SK-N-SH (cell line): ENCODE results near the gene DBH. TPM values are rescaled to one million over a fixed set of nuclear protein-coding genes. Genes with fewer than 3 reads are reported as not detected.

Experiments
- CTCF ChIA-PET: fragments of 300-600, 350-600 bp; formaldehyde crosslinking; extraction: SDS; loops from one replicate; lab custom pipeline; 2021; lab: Yijun Ruan, JAX
- POLR2A ChIA-PET: fragments of 350-600 bp; sonication (Branson Sonifier 250); formaldehyde crosslinking; extraction: SDS; loops from one replicate; lab custom pipeline; 2020; ENCODE audit warnings: antibody characterized with exemption, inconsistent platforms; lab: Yijun Ruan, JAX
- DNase-seq: peaks from one replicate; pipeline ENCODE4 v3.0.0; 2012
- H2AFZ ChIP-seq: fragments of 200-600 bp; sonication (generic); 2 replicates; pipeline ENCODE4 v1.8.1; 2016; ENCODE audit warnings: antibody characterized with exemption, mild to moderate bottlenecking, low read depth
- H3F3A ChIP-seq: fragments of 200-600 bp; sonication (generic); replicated peaks from 2 replicates; pipeline ENCODE3; 2016; ENCODE audit warnings: antibody characterized with exemption, mild to moderate bottlenecking; ENCODE audit not compliant: insufficient read depth
- H3K27ac ChIP-seq, 2 experiments: fragments of 200-500 bp in 1 of 2; fragments of 200-600 bp in 1 of 2; sonication (Bioruptor generic) in 1 of 2; sonication (generic), shearing (Covaris generic) in 1 of 2; 2 replicates each; pipeline versions ENCODE4 v1.5.1 to v1.6.1; 2014 to 2016; ENCODE audit warnings: low read depth in 2 of 2, inconsistent platforms in 1 of 2, low read length in 1 of 2, mild to moderate bottlenecking in 1 of 2, mixed read lengths in 1 of 2
- H3K27me3 ChIP-seq: fragments of 200-600 bp; sonication (generic), shearing (Covaris generic); 2 replicates; pipeline ENCODE4 v1.6.1; 2016; ENCODE audit warnings: mixed run types; ENCODE audit not compliant: insufficient read depth
- H3K36me3 ChIP-seq, 2 experiments: fragments of 200-500 bp in 1 of 2; fragments of 200-600 bp in 1 of 2; sonication (Bioruptor generic) in 1 of 2; sonication (generic) in 1 of 2; replicated peaks in 1 of 2; 2 replicates each; pipeline versions ENCODE3 to v1.5.1; 2014 to 2016; ENCODE audit warnings: low read length in 1 of 2, mild to moderate bottlenecking in 1 of 2; ENCODE audit not compliant: insufficient read depth in 2 of 2, control insufficient read depth in 1 of 2
- H3K4me1 ChIP-seq, 2 experiments: fragments of 200-500 bp in 1 of 2; fragments of 200-600 bp in 1 of 2; sonication (Bioruptor generic) in 1 of 2; sonication (generic), shearing (Covaris generic) in 1 of 2; 2 replicates each; pipeline versions ENCODE4 v1.5.1 to v1.6.1; 2014 to 2016; ENCODE audit warnings: low read depth in 1 of 2, low read length in 1 of 2, mixed run types in 1 of 2; ENCODE audit not compliant: insufficient read depth in 2 of 2, control insufficient read depth in 1 of 2
- H3K4me2 ChIP-seq: fragments of 200-600 bp; sonication (generic), shearing (Covaris generic); 2 replicates; pipeline ENCODE4 v1.6.1; 2017; ENCODE audit warnings: mixed run types
- H3K4me3 ChIP-seq, 2 experiments: fragments of 200-500 bp in 1 of 2; fragments of 200-600 bp in 1 of 2; sonication (Bioruptor generic) in 1 of 2; sonication (generic), shearing (Covaris generic) in 1 of 2; 2 replicates each; pipeline versions ENCODE4 v1.5.1 to v1.8.1; 2014 to 2016; ENCODE audit warnings: low read depth in 2 of 2, inconsistent platforms in 1 of 2, low read length in 1 of 2, mild to moderate bottlenecking in 1 of 2, mixed read lengths in 1 of 2, moderate library complexity in 1 of 2
- H3K79me2 ChIP-seq: fragments of 200-600 bp; sonication (generic); 2 replicates; pipeline ENCODE4 v1.8.1; 2017; ENCODE audit warnings: mild to moderate bottlenecking; ENCODE audit not compliant: insufficient read depth
- H3K9ac ChIP-seq: fragments of 200-600 bp; sonication (generic); 2 replicates; pipeline ENCODE4 v1.6.1; 2017; ENCODE audit warnings: mixed run types
- H3K9me2 ChIP-seq: fragments of 200-600 bp; sonication (generic); 2 replicates; pipeline ENCODE4 v1.6.1; 2017; ENCODE audit warnings: mixed run types
- H3K9me3 ChIP-seq: fragments of 200-600 bp; sonication (generic); 2 replicates; pipeline ENCODE4 v1.6.1; 2017; ENCODE audit warnings: mixed run types, mild to moderate bottlenecking, moderate library complexity
- H4K20me1 ChIP-seq: fragments of 200-600 bp; sonication (generic); 2 replicates; pipeline ENCODE4 v1.6.1; 2017; ENCODE audit warnings: mild to moderate bottlenecking, mixed run types; ENCODE audit not compliant: insufficient read depth
- CHD2 ChIP-seq: fragments of 150-350 bp; IDR thresholded peaks from 2 replicates; pipeline ENCODE4 v1.6.1; 2018; ENCODE audit warnings: low read length; ENCODE audit not compliant: partially characterized antibody
- EP300 ChIP-seq, 2 experiments: IDR thresholded peaks; 2 replicates each; pipeline versions ENCODE4 v1.4.0 to v1.6.1; 2012; ENCODE audit warnings: borderline replicate concordance in 1 of 2, low read depth in 1 of 2, low read length in 1 of 2
- EZH2phosphoT487 ChIP-seq: fragments of 200-600 bp; sonication (generic); IDR thresholded peaks from 2 replicates; pipeline ENCODE4 v1.6.1; 2017; ENCODE audit warnings: low read depth, mixed run types, mild to moderate bottlenecking, antibody characterized with exemption, moderate library complexity, borderline replicate concordance
- GABPA ChIP-seq: IDR thresholded peaks from 2 replicates; pipeline ENCODE4 v1.4.0; 2012; ENCODE audit warnings: low read depth, mild to moderate bottlenecking
- JUND ChIP-seq: IDR thresholded peaks from 2 replicates; pipeline ENCODE4 v1.4.0; 2012
- RXRA ChIP-seq: IDR thresholded peaks from 2 replicates; pipeline ENCODE4 v1.4.0; 2012; ENCODE audit warnings: low read depth, mild to moderate bottlenecking, borderline replicate concordance
- SMC3 ChIP-seq: IDR thresholded peaks from 2 replicates; pipeline ENCODE4 v1.6.1; 2012; ENCODE audit warnings: low read depth, low read length, improper control_type of control experiment
- TAF1 ChIP-seq: IDR thresholded peaks from 2 replicates; pipeline ENCODE4 v1.6.1; 2012; ENCODE audit warnings: low read depth, mild to moderate bottlenecking, low read length, moderate library complexity, borderline replicate concordance
- YY1 ChIP-seq: IDR thresholded peaks from 2 replicates; pipeline ENCODE4 v1.4.0; 2012; ENCODE audit warnings: low read depth, mild to moderate bottlenecking
- WGBS: methylation state at CpG from one replicate; pipeline ENCODE4 v1.1.6; 2017; ENCODE audit warnings: low lambda C conversion rate; 5-methylcytosine and 5-hydroxymethylcytosine counted together
- polyA plus RNA-seq, 3 experiments: library from polyadenylated mRNA; depleted of rRNA; stranded (reverse); fragments of >200 nt; gene quantifications; 2 replicates each; pipeline ENCODE4 v1.2.3, GENCODE V29; 2012
- TF ChIP-seq, protein P1 (sequence below): IDR thresholded peaks from 2 replicates; pipeline ENCODE4 v1.4.0; 2012; ENCODE audit warnings: low read depth
- TF ChIP-seq, protein P2 (sequence below): IDR thresholded peaks from 2 replicates; pipeline ENCODE4; 2012
- TF ChIP-seq, protein P3 (sequence below): fragments of 150-350 bp; IDR thresholded peaks from 2 replicates; pipeline ENCODE4 v1.6.1; 2017; ENCODE audit warnings: antibody characterized with exemption, low read length, low read depth, borderline replicate concordance
- TF ChIP-seq, protein P4 (sequence below): IDR thresholded peaks from 2 replicates; pipeline ENCODE4 v1.4.0; 2012; ENCODE audit warnings: low read depth, borderline replicate concordance

The DBH gene
- polyA plus RNA-seq, 1 of the 3 experiments (the other 2 are of a cell fraction), result 0.92 TPM

DNA sequence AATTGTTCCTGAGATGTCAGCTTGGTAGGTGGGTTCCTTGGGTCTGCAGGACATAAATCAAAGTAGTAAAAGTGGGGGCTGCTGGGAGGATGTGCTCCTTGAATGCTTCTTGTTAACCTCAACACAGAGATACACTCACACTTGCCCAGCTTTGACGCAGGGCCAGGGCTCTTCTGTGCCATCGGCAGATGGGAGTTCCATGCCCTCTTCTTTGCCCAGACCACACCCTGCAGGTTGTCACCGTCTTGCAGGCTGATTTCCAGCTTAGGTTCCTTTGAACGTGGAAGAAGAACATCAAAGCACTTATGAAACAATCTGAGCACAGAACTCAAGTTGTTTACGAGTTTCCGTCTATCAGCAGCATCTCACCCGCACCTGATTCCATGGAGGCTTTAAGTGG is 11.0 kb downstream of the DBH start:
- Histone ChIP-seq H3K4me2 (no peak overlapping the region), H3K9me3 (no peaks in the 10 kb centered on the region), H3F3A (no peaks in the 10 kb centered on the region), H3K9me2 (no peaks in the 10 kb centered on the region), H3K4me1 (peaks cover 0 to 67% of the 10 kb centered on the region in 2 experiments; a peak in 1 of 4 replicates), H3K36me3 (peaks cover 0 to 9% of the 10 kb centered on the region in 2 experiments), H3K4me3 (no peak overlapping the region), H4K20me1 (no peaks in the 10 kb centered on the region), H3K9ac (no peak overlapping the region), H3K27ac (peak overlapping the region in 1 of 2 experiments; percentile 51; a peak in 1 of 4 replicates), H2AFZ (no peak overlapping the region), H3K79me2 (no peaks in the 10 kb centered on the region), H3K27me3 (peaks cover 20% of the 10 kb centered on the region; the same call in 1 of the 2 replicates)
- ChIA-PET CTCF (interaction anchor here (0.8 to 1.7 kb wide), 6 partner anchors 10 to 161 kb away, joined by 3 to 5 read pairs (median 4); no protein-coding TSS in a partner anchor), POLR2A (interaction anchor here (0.6 to 2.1 kb wide), 11 partner anchors 8 to 112 kb away, joined by 3 to 17 read pairs (median 5); partner anchors contain the start of genes ADAMTSL2, DBH and FAM163B)
- no peak for TF ChIP-seq GABPA
- TF ChIP-seq, protein P1, sequence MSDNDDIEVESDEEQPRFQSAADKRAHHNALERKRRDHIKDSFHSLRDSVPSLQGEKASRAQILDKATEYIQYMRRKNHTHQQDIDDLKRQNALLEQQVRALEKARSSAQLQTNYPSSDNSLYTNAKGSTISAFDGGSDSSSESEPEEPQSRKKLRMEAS, result no peak
- no peak for DNase-seq
- 49% methylated on average over 7 of the region's 7 CpGs for WGBS

DNA sequence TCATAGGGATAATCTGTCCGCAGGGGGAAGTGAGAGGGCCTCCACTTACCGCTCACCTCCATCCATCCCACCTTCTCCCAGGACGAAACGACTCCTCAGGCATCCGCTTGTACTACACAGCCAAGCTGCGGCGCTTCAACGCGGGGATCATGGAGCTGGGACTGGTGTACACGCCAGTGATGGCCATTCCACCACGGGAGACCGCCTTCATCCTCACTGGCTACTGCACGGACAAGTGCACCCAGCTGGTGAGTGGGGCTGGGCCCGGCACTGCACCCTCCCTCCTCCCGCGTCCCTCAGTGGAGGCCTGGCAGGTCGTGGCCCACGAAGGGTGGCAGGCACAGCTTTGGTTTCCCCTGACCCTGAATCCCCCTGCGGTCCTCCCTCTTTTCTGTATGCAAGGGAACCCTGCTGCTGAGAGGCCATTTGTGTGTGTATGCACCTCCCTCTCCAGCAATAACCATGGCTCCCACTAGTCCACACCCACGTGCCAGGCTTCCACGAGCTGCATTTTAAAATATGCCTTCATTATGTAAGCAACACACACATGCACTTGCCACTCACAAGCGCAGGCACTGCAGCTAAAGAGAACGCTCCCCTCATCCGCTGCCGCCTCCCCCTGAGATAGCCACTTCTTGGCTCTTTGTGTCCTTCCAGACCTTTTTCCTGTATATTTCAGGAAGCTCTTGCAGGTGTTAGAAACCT is 11.8 kb downstream of the DBH start:
- Histone ChIP-seq H3K27ac (peak overlapping the region in 1 of 2 experiments; percentile 44; a peak in 1 of 4 replicates), H4K20me1 (no peaks in the 10 kb centered on the region), H3K9me2 (no peaks in the 10 kb centered on the region), H3K9me3 (no peaks in the 10 kb centered on the region), H2AFZ (no peak overlapping the region), H3K36me3 (peaks cover 0 to 9% of the 10 kb centered on the region in 2 experiments), H3K4me3 (no peak overlapping the region), H3K27me3 (peaks cover 20% of the 10 kb centered on the region; the same call in 1 of the 2 replicates), H3K9ac (no peak overlapping the region), H3K4me1 (peaks cover 0 to 67% of the 10 kb centered on the region in 2 experiments; a peak in 1 of 4 replicates), H3K79me2 (no peaks in the 10 kb centered on the region), H3K4me2 (no peak overlapping the region), H3F3A (no peaks in the 10 kb centered on the region)
- CTCF ChIA-PET, result interaction anchor here (0.8 to 1.7 kb wide), 7 partner anchors 10 to 138 kb away, joined by 3 to 5 read pairs (median 4); no protein-coding TSS in a partner anchor
- DNase-seq, result no peak
- TF ChIP-seq SMC3, result no peak
- TF ChIP-seq, protein P2, sequence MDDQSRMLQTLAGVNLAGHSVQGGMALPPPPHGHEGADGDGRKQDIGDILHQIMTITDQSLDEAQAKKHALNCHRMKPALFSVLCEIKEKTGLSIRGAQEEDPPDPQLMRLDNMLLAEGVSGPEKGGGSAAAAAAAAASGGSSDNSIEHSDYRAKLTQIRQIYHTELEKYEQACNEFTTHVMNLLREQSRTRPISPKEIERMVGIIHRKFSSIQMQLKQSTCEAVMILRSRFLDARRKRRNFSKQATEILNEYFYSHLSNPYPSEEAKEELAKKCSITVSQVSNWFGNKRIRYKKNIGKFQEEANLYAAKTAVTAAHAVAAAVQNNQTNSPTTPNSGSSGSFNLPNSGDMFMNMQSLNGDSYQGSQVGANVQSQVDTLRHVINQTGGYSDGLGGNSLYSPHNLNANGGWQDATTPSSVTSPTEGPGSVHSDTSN, result no peak
- POLR2A ChIA-PET, result interaction anchor here (0.5 to 2.1 kb wide), 10 partner anchors 8 to 86 kb away, joined by 3 to 17 read pairs (median 5); partner anchors contain the start of genes DBH and FAM163B
- WGBS, result 71% methylated on average over 18 of the region's 25 CpGs

DNA sequence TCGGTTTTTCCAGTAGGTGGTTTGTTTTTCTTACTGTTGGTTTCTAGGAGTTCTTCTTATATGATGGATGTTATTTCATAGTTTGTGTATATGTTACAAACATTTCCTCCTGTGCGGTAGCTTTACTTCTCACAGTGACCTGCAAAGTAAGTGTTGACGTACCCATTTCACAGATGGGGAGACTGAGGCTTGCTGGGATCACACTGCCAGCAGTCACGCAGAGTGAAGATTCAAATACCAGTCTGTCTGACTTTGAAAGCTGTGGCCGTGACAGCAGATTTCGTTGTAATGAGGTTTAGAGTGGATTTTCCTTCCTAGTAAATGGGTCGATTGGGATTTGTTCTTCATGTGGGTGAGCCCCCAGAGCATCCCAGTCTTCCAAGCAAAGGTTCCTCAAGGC is 13.0 kb downstream of the DBH start:
- 50% methylated on average over 7 of the region's 7 CpGs for WGBS
- Histone ChIP-seq H3K4me3 (no peak overlapping the region), H3K9me3 (no peaks in the 10 kb centered on the region), H3K9ac (no peak overlapping the region), H3K9me2 (no peaks in the 10 kb centered on the region), H2AFZ (no peak overlapping the region), H3K36me3 (peaks cover 0 to 9% of the 10 kb centered on the region in 2 experiments), H3K27ac (peak overlapping the region in 1 of 2 experiments; percentile 39; a peak in 1 of 4 replicates), H3K27me3 (peaks cover 20% of the 10 kb centered on the region; the same call in 1 of the 2 replicates), H3K4me1 (peaks cover 0 to 62% of the 10 kb centered on the region in 2 experiments; a peak in 1 of 4 replicates), H3K79me2 (no peaks in the 10 kb centered on the region), H3F3A (no peaks in the 10 kb centered on the region), H4K20me1 (no peaks in the 10 kb centered on the region), H3K4me2 (no peak overlapping the region)
- ChIA-PET POLR2A (interaction anchor here (0.6 to 1.7 kb wide), 2 partner anchors 12 to 13 kb away, joined by 3 to 5 read pairs; partner anchors contain the start of gene DBH), CTCF (interaction anchor here (1.1 to 1.4 kb wide), 3 partner anchors 57 to 76 kb away, joined by 3 to 4 read pairs (median 4); no protein-coding TSS in a partner anchor)
- DNase-seq, result no peak
- TF ChIP-seq TAF1 (no peak), JUND (no peak), RXRA (no peak), EP300 (IDR thresholded peaks at IDR 0.05; ENCODE audit: borderline replicate concordance in 1 of 2, low read depth in 1 of 2, low read length in 1 of 2) (no peak), EZH2phosphoT487 (no peak), YY1 (no peak), CHD2 (no peak)
- TF ChIP-seq, protein P3, sequence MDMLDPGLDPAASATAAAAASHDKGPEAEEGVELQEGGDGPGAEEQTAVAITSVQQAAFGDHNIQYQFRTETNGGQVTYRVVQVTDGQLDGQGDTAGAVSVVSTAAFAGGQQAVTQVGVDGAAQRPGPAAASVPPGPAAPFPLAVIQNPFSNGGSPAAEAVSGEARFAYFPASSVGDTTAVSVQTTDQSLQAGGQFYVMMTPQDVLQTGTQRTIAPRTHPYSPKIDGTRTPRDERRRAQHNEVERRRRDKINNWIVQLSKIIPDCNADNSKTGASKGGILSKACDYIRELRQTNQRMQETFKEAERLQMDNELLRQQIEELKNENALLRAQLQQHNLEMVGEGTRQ, result no peak
- TF ChIP-seq, protein P4, sequence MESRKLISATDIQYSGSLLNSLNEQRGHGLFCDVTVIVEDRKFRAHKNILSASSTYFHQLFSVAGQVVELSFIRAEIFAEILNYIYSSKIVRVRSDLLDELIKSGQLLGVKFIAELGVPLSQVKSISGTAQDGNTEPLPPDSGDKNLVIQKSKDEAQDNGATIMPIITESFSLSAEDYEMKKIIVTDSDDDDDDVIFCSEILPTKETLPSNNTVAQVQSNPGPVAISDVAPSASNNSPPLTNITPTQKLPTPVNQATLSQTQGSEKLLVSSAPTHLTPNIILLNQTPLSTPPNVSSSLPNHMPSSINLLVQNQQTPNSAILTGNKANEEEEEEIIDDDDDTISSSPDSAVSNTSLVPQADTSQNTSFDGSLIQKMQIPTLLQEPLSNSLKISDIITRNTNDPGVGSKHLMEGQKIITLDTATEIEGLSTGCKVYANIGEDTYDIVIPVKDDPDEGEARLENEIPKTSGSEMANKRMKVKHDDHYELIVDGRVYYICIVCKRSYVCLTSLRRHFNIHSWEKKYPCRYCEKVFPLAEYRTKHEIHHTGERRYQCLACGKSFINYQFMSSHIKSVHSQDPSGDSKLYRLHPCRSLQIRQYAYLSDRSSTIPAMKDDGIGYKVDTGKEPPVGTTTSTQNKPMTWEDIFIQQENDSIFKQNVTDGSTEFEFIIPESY, result no peak
